Large intestine (tissue), 3 donors: ENCODE measurements around the gene COX8C. TPM values are rescaled to one million over a fixed set of nuclear protein-coding genes. Genes with fewer than 3 reads are reported as not detected.
"Not testable (repeated sequence)": the region's sequence is repeated elsewhere in the genome, so short reads cannot be mapped to it uniquely, and the experiment has no call there.

ENCODE experiments used
- DNase-seq, 2 donors: peaks; one replicate each; pipeline versions ENCODE4 v3.0.0 to v3.0.0-alpha.2; 2013
- H3K27ac ChIP-seq: one replicate; pipeline ENCODE4 v1.5.1; 2013; ENCODE audit warnings: low read length
- H3K27me3 ChIP-seq: 2 replicates; pipeline ENCODE4 v1.6.1; 2013; ENCODE audit warnings: low read length; ENCODE audit not compliant: control insufficient read depth, insufficient read depth
- H3K36me3 ChIP-seq: 2 replicates; pipeline ENCODE4 v1.6.1; 2013; ENCODE audit warnings: low read length; ENCODE audit not compliant: control insufficient read depth, insufficient read depth
- H3K4me1 ChIP-seq: one replicate; pipeline ENCODE4 v1.6.1; 2013; ENCODE audit warnings: low read length; ENCODE audit not compliant: control insufficient read depth, insufficient read depth
- H3K4me3 ChIP-seq: one replicate; pipeline ENCODE4 v1.5.1; 2013; ENCODE audit warnings: low read length
- H3K9me3 ChIP-seq: one replicate; pipeline ENCODE4 v1.6.1; 2013; ENCODE audit warnings: mild to moderate bottlenecking, low read depth, low read length, moderate library complexity; ENCODE audit not compliant: control insufficient read depth
- WGBS: methylation state at CpG from one replicate; pipeline ENCODE4 v1.1.5; 2013; ENCODE audit warnings: low lambda C conversion rate; ENCODE audit not compliant: insufficient coverage; 5-methylcytosine and 5-hydroxymethylcytosine counted together
- polyA plus RNA-seq: library from polyadenylated mRNA; unstranded; fragments of 120-200 nt; gene quantifications from one replicate; pipeline ENCODE4 v1.2.1, GENCODE V29; 2013

Gene COX8C
- polyA plus RNA-seq, 1 donor, result 0.27 TPM

DNA sequence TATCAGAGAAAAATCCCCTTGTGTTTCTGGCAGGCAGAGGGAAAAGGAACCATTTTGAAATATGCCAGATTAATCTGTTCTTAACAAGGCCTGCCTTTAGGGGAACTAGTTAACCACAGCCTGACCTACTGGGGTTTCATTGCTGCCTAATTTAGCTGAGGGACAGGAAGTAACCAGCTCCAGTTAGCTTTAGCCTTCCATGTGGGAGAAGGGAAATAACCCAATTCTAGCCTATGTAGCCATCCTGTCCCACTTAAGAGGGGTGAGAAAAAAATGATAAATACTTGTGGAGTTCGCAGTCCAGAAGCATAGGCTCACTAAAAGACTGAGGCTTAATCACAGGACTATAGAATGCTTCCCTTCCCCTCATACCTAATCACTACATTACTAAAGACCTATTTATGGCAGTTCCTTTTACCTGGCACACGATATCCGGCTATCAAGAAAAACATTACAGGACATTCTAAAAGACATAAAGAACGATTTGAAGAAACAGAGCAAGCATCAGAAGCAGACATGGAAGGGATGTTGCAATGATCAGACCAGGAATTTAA, 22.8 kb downstream of the COX8C start:
- no peak overlapping the region for H3K4me3 ChIP-seq
- H3K36me3 ChIP-seq, result no peaks in the 10 kb centered on the region
- H3K9me3 ChIP-seq, result no peaks in the 10 kb centered on the region
- no peaks in the 10 kb centered on the region for H3K4me1 ChIP-seq
- WGBS, result no CpG with 5 or more reads among the region's 4 CpGs
- no peak overlapping the region for H3K27ac ChIP-seq
- H3K27me3 ChIP-seq, result no peaks in the 10 kb centered on the region
- no peak for DNase-seq

DNA sequence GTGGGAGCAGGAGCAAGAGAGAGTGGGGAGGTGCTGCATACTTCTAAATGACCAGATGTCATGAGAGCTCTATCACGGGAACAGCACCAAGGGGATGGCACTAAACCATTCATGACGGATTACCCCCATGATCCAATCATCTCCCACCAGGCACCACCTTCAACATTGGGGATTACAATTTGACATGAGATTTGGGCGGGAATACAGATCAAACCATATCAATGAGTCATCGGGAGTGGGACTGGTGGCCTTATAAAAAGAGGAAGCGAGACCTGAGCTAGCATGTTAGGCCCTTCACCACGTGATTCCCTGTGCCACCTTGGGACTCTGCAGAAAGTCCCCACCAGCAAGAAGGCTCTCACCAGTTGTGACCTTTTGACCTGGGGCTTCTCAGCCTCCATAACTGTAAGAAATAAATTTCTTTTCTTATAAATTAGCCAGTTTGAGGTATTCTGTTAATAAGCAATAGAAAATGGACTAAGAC, 28.7 kb downstream of the COX8C start:
- Histone ChIP-seq H3K4me3 (no peak overlapping the region), H3K9me3 (no peaks in the 10 kb centered on the region), H3K4me1 (no peaks in the 10 kb centered on the region), H3K36me3 (no peaks in the 10 kb centered on the region), H3K27me3 (peaks cover 3% of the 10 kb centered on the region), H3K27ac (no peak overlapping the region)
- DNase-seq, result no peak
- WGBS, result no CpG with 5 or more reads among the region's 6 CpGs

- Histone ChIP-seq H3K9me3 (no peaks in the 10 kb centered on the region), H3K4me1 (no peaks in the 10 kb centered on the region), H3K27ac (no peak overlapping the region), H3K27me3 (peaks cover 3% of the 10 kb centered on the region), H3K36me3 (no peaks in the 10 kb centered on the region), H3K4me3 (no peak overlapping the region)
- no peak for DNase-seq
- no CpG with 5 or more reads among the region's 1 CpG for WGBS
Measured at GRCh38 chr14:93379831-93380230, 32.8 kb downstream of the COX8C start.

- Histone ChIP-seq H3K27ac (no peak overlapping the region), H3K4me1 (no peaks in the 10 kb centered on the region), H3K4me3 (no peak overlapping the region), H3K36me3 (no peaks in the 10 kb centered on the region), H3K27me3 (peaks cover 3% of the 10 kb centered on the region), H3K9me3 (no peaks in the 10 kb centered on the region)
- DNase-seq, result no peak
- WGBS, result no CpG with 5 or more reads among the region's 1 CpG
Measured at GRCh38 chr14:93381644-93382043, 34.7 kb downstream of the COX8C start.

DNA sequence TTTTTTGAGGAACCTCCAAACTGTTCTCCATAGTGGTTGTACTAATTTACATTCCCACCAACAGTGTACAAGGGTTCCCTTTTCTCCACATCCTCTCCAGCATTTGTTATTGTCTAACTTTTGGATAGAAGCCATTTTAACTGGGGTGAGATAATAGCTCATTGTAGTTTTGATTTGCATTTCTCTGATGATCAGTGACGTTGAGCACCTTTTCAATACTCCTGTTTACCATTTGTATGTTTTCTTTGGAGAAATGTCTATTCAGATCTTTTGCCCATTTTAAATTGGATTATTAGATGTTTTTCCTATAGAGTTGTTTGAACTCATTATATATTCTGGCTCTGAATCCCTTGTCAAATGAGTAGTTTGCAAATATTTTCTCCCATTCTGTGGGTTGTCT, 37.3 kb downstream of the COX8C start:
- DNase-seq, H3K36me3 ChIP-seq, H3K27ac ChIP-seq, H3K9me3 ChIP-seq, H3K27me3 ChIP-seq, H3K4me3 ChIP-seq, H3K4me1 ChIP-seq: not testable (repeated sequence)
- no CpG with 5 or more reads among the region's 1 CpG for WGBS

DNA sequence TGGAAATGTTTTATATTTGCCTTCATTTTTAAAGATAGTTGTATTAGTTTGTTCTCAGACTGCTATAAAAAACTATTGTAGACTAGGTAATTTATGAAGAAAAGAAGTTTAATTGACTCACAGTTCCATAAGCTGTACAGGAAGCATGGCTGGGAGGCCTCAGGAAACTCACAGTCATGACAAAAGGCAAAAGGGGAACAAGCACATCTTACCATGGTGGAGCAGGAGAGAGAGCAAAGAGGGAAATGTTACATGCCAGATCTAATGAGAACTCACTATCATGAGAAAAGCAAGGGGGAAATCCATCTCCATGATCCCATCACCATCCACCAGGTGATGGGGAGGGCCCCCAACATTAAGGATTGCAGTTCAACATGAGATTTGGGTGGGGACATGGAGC, 48.2 kb downstream of the COX8C start:
- no peak for DNase-seq
- no peak overlapping the region for H3K4me3 ChIP-seq
- no peaks in the 10 kb centered on the region for H3K27me3 ChIP-seq

DNA sequence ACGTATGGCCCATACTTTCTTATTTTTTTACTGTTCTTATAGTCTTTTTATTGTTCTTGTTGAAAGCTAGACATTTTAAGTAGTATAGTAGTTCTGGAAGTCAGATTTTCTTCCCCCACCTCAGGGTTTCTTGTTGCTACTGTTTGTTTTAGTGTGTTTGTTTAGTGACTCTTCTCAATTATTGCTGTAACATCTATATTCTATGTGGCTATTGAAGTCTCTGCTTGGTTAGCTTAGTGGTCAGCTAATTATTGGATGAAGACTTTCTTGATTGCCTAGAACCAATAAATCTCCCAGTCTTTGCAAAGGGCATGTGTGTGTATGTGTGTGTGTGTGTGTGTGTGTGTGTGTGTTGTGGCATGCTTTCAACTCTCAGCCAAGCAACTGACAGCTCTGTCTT, 49.5 kb downstream of the COX8C start:
- Histone ChIP-seq H3K36me3 (no peaks in the 10 kb centered on the region), H3K9me3 (peaks cover 9% of the 10 kb centered on the region), H3K4me1 (no peaks in the 10 kb centered on the region), H3K4me3 (no peak overlapping the region), H3K27me3 (no peaks in the 10 kb centered on the region), H3K27ac (no peak overlapping the region)
- WGBS, result no CpG with 5 or more reads among the region's 1 CpG
- no peak for DNase-seq

More for the DNA sequence above, 48.2 kb downstream of the COX8C start:
- peaks cover 9% of the 10 kb centered on the region for H3K9me3 ChIP-seq
- H3K4me1 ChIP-seq, result no peaks in the 10 kb centered on the region
- no peak overlapping the region for H3K27ac ChIP-seq
- no peaks in the 10 kb centered on the region for H3K36me3 ChIP-seq

Other genes starting within 250 kb of the COX8C start
- 139 TPM for gene ITPK1, start 231.3 kb upstream of the COX8C start, polyA plus RNA-seq
- 34.3 TPM for gene MOAP1, start 162.3 kb upstream of the COX8C start, polyA plus RNA-seq
- 43.5 TPM for gene LYSET, start 161.9 kb upstream of the COX8C start, polyA plus RNA-seq
- 14.9 TPM for gene GON7, start 140.1 kb upstream of the COX8C start, polyA plus RNA-seq
- 19.8 TPM for gene UBR7, start 139.9 kb upstream of the COX8C start, polyA plus RNA-seq
- gene BTBD7, start 14.1 kb upstream of the COX8C start, polyA plus RNA-seq, result 36.2 TPM
- 1.5 TPM for gene UNC79, start 83.8 kb downstream of the COX8C start, polyA plus RNA-seq